ENCODE measurements around the gene C4A. TPM values are rescaled to one million over a fixed set of nuclear protein-coding genes. Genes with fewer than 3 reads are reported as not detected.
"Not testable (repeated sequence)": the region's sequence is repeated elsewhere in the genome, so short reads cannot be mapped to it uniquely, and the experiment has no call there.

The C4A gene
- total RNA-seq, 1 experiment from 2014 or later = 7.0 TPM

DNA sequence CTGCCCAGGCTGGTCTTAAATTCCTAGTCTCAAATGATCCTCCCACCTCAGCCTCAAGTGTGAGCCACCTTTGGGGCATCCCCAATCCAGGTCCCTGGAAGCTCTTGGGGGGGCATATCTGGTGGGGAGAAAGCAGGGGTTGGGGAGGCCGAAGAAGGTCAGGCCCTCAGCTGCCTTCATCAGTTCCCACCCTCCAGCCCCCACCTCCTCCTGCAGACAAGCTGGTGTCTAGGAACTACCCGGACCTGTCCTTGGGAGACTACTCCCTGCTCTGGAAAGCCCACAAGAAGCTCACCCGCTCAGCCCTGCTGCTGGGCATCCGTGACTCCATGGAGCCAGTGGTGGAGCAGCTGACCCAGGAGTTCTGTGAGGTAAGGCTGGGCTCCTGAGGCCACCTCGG lies 57.0 kb downstream of the C4A start:
- CTCF ChIA-PET; BruUV-seq (replicated peaks); H2AFZ ChIP-seq; intact Hi-C loops (cut with micrococcal nuclease; ENCODE audit: unreplicated experiment); H3K4me1 ChIP-seq (replicated peaks; ENCODE audit: insufficient read depth); H3K27me3 ChIP-seq (ENCODE audit: insufficient read depth, low read depth); H3F3A ChIP-seq (ENCODE audit: insufficient read depth, low read depth); H3K9me3 ChIP-seq (ENCODE audit: insufficient read depth, low read depth); H3K9me2 ChIP-seq (ENCODE audit: insufficient read depth); H3K27ac ChIP-seq; H3K79me2 ChIP-seq (ENCODE audit: low read depth); DNase-seq; H4K20me1 ChIP-seq (ENCODE audit: insufficient read depth); H3K4me2 ChIP-seq; H3K4me3 ChIP-seq; H3K36me3 ChIP-seq (ENCODE audit: low read depth): not testable (repeated sequence)
- POLR2A ChIA-PET (ENCODE audit: unreplicated experiment) = interaction anchor here (0.6 to 0.7 kb wide), 2 partner anchors 132 to 243 kb away, joined by 3 to 4 read pairs; no protein-coding TSS in a partner anchor

DNA sequence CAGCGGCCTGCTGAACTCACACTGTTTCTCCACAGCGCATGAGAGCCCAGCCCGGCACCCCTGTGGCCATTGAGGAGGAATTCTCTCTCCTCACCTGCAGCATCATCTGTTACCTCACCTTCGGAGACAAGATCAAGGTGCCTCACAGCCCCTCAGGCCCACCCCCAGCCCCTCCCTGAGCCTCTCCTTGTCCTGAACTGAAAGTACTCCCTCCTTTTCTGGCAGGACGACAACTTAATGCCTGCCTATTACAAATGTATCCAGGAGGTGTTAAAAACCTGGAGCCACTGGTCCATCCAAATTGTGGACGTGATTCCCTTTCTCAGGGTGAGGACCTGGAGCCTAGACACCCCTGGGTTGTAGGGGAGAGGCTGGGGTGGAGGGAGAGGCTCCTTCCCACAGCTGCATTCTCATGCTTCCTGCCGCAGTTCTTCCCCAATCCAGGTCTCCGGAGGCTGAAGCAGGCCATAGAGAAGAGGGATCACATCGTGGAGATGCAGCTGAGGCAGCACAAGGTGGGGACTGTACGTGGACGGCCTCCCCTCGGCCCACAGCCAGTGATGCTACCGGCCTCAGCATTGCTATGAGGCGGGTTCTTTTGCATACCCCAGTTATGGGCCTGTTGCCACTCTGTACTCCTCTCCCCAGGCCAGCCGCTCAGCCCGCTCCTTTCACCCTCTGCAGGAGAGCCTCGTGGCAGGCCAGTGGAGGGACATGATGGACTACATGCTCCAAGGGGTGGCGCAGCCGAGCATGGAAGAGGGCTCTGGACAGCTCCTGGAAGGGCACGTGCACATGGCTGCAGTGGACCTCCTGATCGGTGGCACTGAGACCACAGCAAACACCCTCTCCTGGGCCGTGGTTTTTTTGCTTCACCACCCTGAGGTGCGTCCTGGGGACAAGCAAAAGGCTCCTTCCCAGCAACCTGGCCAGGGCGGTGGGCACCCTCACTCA lies 57.7 kb downstream of the C4A start:
- H3K27me3 ChIP-seq (ENCODE audit: insufficient read depth, low read depth); H3K4me3 ChIP-seq; DNase-seq; H3K9me2 ChIP-seq (ENCODE audit: insufficient read depth); CTCF ChIA-PET; H3K9me3 ChIP-seq (ENCODE audit: insufficient read depth, low read depth); H3K36me3 ChIP-seq (ENCODE audit: low read depth); H3K4me2 ChIP-seq; BruUV-seq (replicated peaks); H2AFZ ChIP-seq; H3K4me1 ChIP-seq (replicated peaks; ENCODE audit: insufficient read depth); H3F3A ChIP-seq (ENCODE audit: insufficient read depth, low read depth); H3K79me2 ChIP-seq (ENCODE audit: low read depth); H4K20me1 ChIP-seq (ENCODE audit: insufficient read depth); intact Hi-C loops (cut with micrococcal nuclease; ENCODE audit: unreplicated experiment); H3K27ac ChIP-seq: not testable (repeated sequence)
- POLR2A ChIA-PET (ENCODE audit: unreplicated experiment) = interaction anchor here (0.7 kb wide), 1 partner anchor 132 kb away, joined by 4 read pairs; no protein-coding TSS in a partner anchor

DNA sequence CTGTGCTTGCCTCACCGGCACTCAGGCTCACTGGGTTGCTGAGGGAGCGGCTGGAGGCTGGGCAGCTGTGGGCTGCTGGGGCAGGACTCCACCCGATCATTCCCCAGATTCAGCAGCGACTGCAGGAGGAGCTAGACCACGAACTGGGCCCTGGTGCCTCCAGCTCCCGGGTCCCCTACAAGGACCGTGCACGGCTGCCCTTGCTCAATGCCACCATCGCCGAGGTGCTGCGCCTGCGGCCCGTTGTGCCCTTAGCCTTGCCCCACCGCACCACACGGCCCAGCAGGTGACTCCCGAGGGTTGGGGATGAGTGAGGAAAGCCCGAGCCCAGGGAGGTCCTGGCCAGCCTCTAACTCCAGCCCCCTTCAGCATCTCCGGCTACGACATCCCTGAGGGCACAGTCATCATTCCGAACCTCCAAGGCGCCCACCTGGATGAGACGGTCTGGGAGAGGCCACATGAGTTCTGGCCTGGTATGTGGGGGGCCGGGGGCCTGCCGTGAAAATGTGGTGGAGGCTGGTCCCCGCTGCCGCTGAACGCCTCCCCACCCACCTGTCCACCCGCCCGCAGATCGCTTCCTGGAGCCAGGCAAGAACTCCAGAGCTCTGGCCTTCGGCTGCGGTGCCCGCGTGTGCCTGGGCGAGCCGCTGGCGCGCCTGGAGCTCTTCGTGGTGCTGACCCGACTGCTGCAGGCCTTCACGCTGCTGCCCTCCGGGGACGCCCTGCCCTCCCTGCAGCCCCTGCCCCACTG lies 58.6 kb downstream of the C4A start:
- H3K4me1 ChIP-seq (replicated peaks; ENCODE audit: insufficient read depth); CTCF ChIA-PET; H4K20me1 ChIP-seq (ENCODE audit: insufficient read depth); H3K4me3 ChIP-seq; H3K9me3 ChIP-seq (ENCODE audit: insufficient read depth, low read depth); H3K4me2 ChIP-seq; H3K79me2 ChIP-seq (ENCODE audit: low read depth); POLR2A ChIA-PET (ENCODE audit: unreplicated experiment); H3K27me3 ChIP-seq (ENCODE audit: insufficient read depth, low read depth); intact Hi-C loops (cut with micrococcal nuclease; ENCODE audit: unreplicated experiment); H3F3A ChIP-seq (ENCODE audit: insufficient read depth, low read depth); H3K27ac ChIP-seq; H3K9me2 ChIP-seq (ENCODE audit: insufficient read depth); H2AFZ ChIP-seq; BruUV-seq (replicated peaks); DNase-seq; H3K36me3 ChIP-seq (ENCODE audit: low read depth): not testable (repeated sequence)

DNA sequence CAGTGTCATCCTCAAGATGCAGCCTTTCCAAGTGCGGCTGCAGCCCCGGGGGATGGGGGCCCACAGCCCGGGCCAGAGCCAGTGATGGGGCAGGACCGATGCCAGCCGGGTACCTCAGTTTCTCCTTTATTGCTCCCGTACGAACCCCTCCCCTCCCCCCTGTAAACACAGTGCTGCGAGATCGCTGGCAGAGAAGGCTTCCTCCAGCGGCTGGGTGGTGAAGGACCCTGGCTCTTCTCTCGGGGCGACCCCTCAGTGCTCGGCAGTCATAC lies 59.1 kb downstream of the C4A start:
- BruUV-seq (replicated peaks); H3K4me1 ChIP-seq (replicated peaks; ENCODE audit: insufficient read depth); H3F3A ChIP-seq (ENCODE audit: insufficient read depth, low read depth); H2AFZ ChIP-seq; H3K27ac ChIP-seq; H3K79me2 ChIP-seq (ENCODE audit: low read depth); H3K9me2 ChIP-seq (ENCODE audit: insufficient read depth); H3K4me3 ChIP-seq; H3K27me3 ChIP-seq (ENCODE audit: insufficient read depth, low read depth); H4K20me1 ChIP-seq (ENCODE audit: insufficient read depth); POLR2A ChIA-PET (ENCODE audit: unreplicated experiment); CTCF ChIA-PET; H3K9me3 ChIP-seq (ENCODE audit: insufficient read depth, low read depth); H3K36me3 ChIP-seq (ENCODE audit: low read depth); H3K4me2 ChIP-seq; DNase-seq; intact Hi-C loops (cut with micrococcal nuclease; ENCODE audit: unreplicated experiment): not testable (repeated sequence)

DNA sequence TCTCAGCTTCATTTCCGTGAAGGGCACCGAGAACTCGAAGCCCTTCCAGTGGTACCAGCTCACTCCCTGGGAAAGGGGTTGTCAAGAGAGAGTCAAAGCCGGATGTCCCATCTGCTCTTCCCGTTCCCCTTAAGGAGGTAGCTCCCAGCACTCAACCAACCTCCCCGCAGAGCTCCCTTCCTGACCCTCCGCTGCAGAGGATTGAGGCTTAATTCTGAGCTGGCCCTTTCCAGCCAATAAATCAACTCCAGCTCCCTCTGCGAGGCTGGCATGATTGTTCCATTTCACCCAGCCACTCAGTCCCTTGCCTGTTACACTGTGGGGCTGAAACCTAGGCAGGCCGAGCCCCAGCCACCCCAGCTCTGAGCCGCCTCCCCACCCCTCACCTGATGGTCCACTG lies 59.5 kb downstream of the C4A start:
- intact Hi-C loops (cut with micrococcal nuclease; ENCODE audit: unreplicated experiment); DNase-seq; H2AFZ ChIP-seq; H3K4me1 ChIP-seq (replicated peaks; ENCODE audit: insufficient read depth); H3K9me3 ChIP-seq (ENCODE audit: insufficient read depth, low read depth); BruUV-seq (replicated peaks); H3K79me2 ChIP-seq (ENCODE audit: low read depth); CTCF ChIA-PET; H3K27ac ChIP-seq; H3K4me3 ChIP-seq; H4K20me1 ChIP-seq (ENCODE audit: insufficient read depth); H3K36me3 ChIP-seq (ENCODE audit: low read depth); H3F3A ChIP-seq (ENCODE audit: insufficient read depth, low read depth); H3K9me2 ChIP-seq (ENCODE audit: insufficient read depth); H3K4me2 ChIP-seq; POLR2A ChIA-PET (ENCODE audit: unreplicated experiment); H3K27me3 ChIP-seq (ENCODE audit: insufficient read depth, low read depth): not testable (repeated sequence)

DNA sequence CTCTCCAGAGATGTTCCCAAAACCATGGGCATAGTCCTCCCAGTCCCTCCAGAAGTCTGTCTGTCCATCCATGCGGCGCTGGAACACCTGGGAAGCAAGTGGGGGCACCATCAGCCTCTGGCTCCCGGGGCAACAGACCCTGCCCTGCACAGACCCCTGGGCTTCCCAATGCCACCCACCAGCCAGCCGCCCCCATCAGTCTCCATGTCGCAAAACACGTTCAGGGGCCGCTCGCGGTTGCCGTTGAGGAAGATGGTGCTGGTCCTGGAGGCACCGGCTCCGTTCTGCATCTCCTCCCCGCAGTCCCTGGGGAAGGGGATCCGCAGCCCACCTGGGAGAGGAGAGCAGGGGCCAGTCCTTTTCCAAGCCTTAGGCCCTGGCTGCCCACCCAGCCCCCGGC lies 60.4 kb downstream of the C4A start:
- DNase-seq; H3K27me3 ChIP-seq (ENCODE audit: insufficient read depth, low read depth); H3K79me2 ChIP-seq (ENCODE audit: low read depth); POLR2A ChIA-PET (ENCODE audit: unreplicated experiment); H3K27ac ChIP-seq; H4K20me1 ChIP-seq (ENCODE audit: insufficient read depth); H2AFZ ChIP-seq; H3K9me2 ChIP-seq (ENCODE audit: insufficient read depth); H3K9me3 ChIP-seq (ENCODE audit: insufficient read depth, low read depth); H3K4me2 ChIP-seq; H3K36me3 ChIP-seq (ENCODE audit: low read depth); BruUV-seq (replicated peaks); H3K4me3 ChIP-seq; intact Hi-C loops (cut with micrococcal nuclease; ENCODE audit: unreplicated experiment); CTCF ChIA-PET: not testable (repeated sequence)
- H3F3A ChIP-seq (ENCODE audit: insufficient read depth, low read depth) = peaks cover 12% of the 10 kb centered on the region; the same call in 1 of the 2 replicates
- peaks cover 15% of the 10 kb centered on the region for H3K4me1 ChIP-seq (replicated peaks; ENCODE audit: insufficient read depth)

DNA sequence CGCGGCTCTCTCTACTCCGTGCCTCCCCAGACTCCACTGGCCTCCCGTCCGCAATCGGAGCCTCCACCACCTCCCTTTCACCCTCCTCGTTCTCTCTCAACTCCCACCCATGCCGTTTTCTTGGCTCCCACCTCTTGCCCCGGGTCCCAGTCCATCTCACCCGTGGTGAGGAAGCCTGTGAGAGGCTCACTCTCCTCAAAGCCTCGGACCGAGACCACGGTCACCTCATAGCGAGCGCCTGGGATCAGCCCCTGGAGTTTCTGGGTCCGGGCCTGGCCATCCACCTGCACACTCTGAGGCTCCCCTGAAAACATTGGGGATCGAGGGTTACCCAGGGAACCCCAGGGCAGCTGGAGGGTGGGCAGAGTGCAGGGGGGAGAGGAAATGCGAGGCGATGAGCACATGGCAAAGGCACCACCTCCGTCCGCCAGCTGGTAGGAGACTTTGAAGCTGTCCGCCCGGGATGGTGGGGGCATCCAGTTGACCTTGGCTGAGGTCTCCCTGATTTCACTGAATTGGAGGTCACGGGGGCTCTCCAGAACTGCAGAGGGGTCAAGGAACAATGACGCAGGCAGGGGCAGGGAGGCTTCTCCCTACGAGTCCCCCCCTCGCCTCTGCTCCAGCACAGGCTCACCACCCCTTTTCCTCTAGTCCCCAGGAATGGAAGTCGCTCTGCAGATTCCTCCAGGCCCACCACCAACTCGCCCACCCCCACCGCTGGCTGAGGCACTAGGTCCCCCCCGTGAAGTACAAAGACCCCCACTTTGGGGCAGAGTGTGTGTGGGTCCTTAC lies 61.9 kb downstream of the C4A start:
- CTCF ChIA-PET; H3K79me2 ChIP-seq (ENCODE audit: low read depth); H4K20me1 ChIP-seq (ENCODE audit: insufficient read depth); intact Hi-C loops (cut with micrococcal nuclease; ENCODE audit: unreplicated experiment); POLR2A ChIA-PET (ENCODE audit: unreplicated experiment); H3K4me2 ChIP-seq; H3K27me3 ChIP-seq (ENCODE audit: insufficient read depth, low read depth); H3K36me3 ChIP-seq (ENCODE audit: low read depth); H3K27ac ChIP-seq; H3K9me3 ChIP-seq (ENCODE audit: insufficient read depth, low read depth); H2AFZ ChIP-seq; H3K9me2 ChIP-seq (ENCODE audit: insufficient read depth); H3K4me3 ChIP-seq; DNase-seq; BruUV-seq (replicated peaks): not testable (repeated sequence)
- H3K4me1 ChIP-seq (replicated peaks; ENCODE audit: insufficient read depth) = peaks cover 30% of the 10 kb centered on the region
- peaks cover 19% of the 10 kb centered on the region; the same call in 1 of the 2 replicates for H3F3A ChIP-seq (ENCODE audit: insufficient read depth, low read depth)
